Body of pancreas (tissue), 4 donors: ENCODE results near the gene SPOCK2. TPM values are rescaled to one million over a fixed set of nuclear protein-coding genes. Genes with fewer than 3 reads are reported as not detected.

Source experiments
- ATAC-seq: fragments of 150-250 bp; one replicate; pipeline ENCODE4 v1.9.1; 2016
- DNase-seq, 4 donors: peaks; one replicate each; pipeline ENCODE4 v3.0.0-alpha.2; 2019
- H3K27ac ChIP-seq, 4 donors: fragments of 200-600 bp; sonication (generic); 1 replicate in 3 of 4; 2 replicates in 1 of 4; pipeline versions ENCODE4 v1.5.1 to v1.6.1; 2016 to 2019; ENCODE audit warnings: mild to moderate bottlenecking in 1 of 4, mixed read lengths in 1 of 4, moderate library complexity in 1 of 4
- H3K27me3 ChIP-seq, 2 donors: fragments of 200-600 bp; sonication (generic); one replicate each; pipeline ENCODE4 v1.6.0; 2016; ENCODE audit warnings: mild to moderate bottlenecking in 1 of 2
- H3K36me3 ChIP-seq, 2 donors: fragments of 200-600 bp; sonication (generic); replicated peaks in 1 of 2; 2 replicates each; pipeline ENCODE4 v1.5.1; 2016; ENCODE audit warnings: low read depth in 2 of 2; ENCODE audit not compliant: insufficient read depth in 1 of 2
- H3K4me1 ChIP-seq: fragments of 200-600 bp; sonication (generic); one replicate; pipeline ENCODE4 v1.6.0; 2016
- H3K4me3 ChIP-seq, 2 donors: fragments of 200-600 bp; sonication (generic); 1 replicate in 1 of 2; 2 replicates in 1 of 2; pipeline ENCODE4 v1.5.1; 2016 to 2019
- H3K9me3 ChIP-seq, 3 donors: fragments of 200-600 bp; sonication (generic); 1 replicate in 2 of 3; 2 replicates in 1 of 3; pipeline ENCODE4 v1.5.1; 2016
- CTCF ChIP-seq, 7 experiments: fragments of 450-650 bp in 4 of 7; fragments of 200-600 bp in 3 of 7; sonication (generic) in 3 of 7; IDR thresholded peaks; one replicate each; pipeline ENCODE4 v1.5.1; 2016 to 2019; ENCODE audit warnings: antibody characterized with exemption in 7 of 7
- POLR2A ChIP-seq, 3 donors: fragments of 450-650 bp; IDR thresholded peaks; one replicate each; pipeline ENCODE4 v1.6.1; 2016; ENCODE audit warnings: antibody characterized with exemption in 3 of 3, mild to moderate bottlenecking in 2 of 3
- WGBS, 2 donors: methylation state at CpG; one replicate each; pipeline ENCODE4 v1.1.5; 2017; 5-methylcytosine and 5-hydroxymethylcytosine counted together
- intact Hi-C: fragments of 100-400 bp; cut with DNase I; formaldehyde crosslinking; loops from one replicate; pipeline ENCODE4 v1.15.1; 2023
- total RNA-seq, 2 donors: library from RNA; depleted of rRNA; stranded (reverse); fragments of >200 nt; gene quantifications; one replicate each; pipeline ENCODE4 v1.1.0, GENCODE V29; 2016

Gene SPOCK2
- total RNA-seq, 2 donors from 2014 or later: 2.0 to 7.3 TPM

- Histone ChIP-seq H3K9me3 (no peaks in the 10 kb centered on the region), H3K27ac (no peak overlapping the region), H3K4me3 (no peak overlapping the region), H3K4me1 (no peaks in the 10 kb centered on the region), H3K36me3 (no peaks in the 10 kb centered on the region), H3K27me3 (no peaks in the 10 kb centered on the region)
- 88 to 100% methylated on average over 2 of the region's 2 CpGs for WGBS, 2 donors
- DNase-seq: no peak
- ATAC-seq: no peak
- TF ChIP-seq POLR2A (IDR thresholded peaks at IDR 0.05): no peak
- TF ChIP-seq CTCF (IDR thresholded peaks at IDR 0.05): no peak
- intact Hi-C loops: no loop called here
Observed at GRCh38 chr10:72116372-72116771, 28.0 kb upstream of the SPOCK2 start.

- DNase-seq (no peak), ATAC-seq (no peak)
- H3K27me3 ChIP-seq: no peaks in the 10 kb centered on the region
- H3K36me3 ChIP-seq: no peaks in the 10 kb centered on the region
- H3K4me1 ChIP-seq: no peaks in the 10 kb centered on the region
- 77 to 88% methylated on average over 2 of the region's 2 CpGs for WGBS, 2 donors
- no peak overlapping the region for H3K4me3 ChIP-seq
- H3K9me3 ChIP-seq: no peaks in the 10 kb centered on the region
- TF ChIP-seq CTCF (IDR thresholded peaks at IDR 0.05) (no peak), POLR2A (IDR thresholded peaks at IDR 0.05) (no peak)
- intact Hi-C loops: no loop called here
- H3K27ac ChIP-seq: no peak overlapping the region
Observed at GRCh38 chr10:72114706-72115450, 26.5 kb upstream of the SPOCK2 start.

GRCh38 chr10:72110673-72111401, 22.5 kb upstream of the SPOCK2 start:
- intact Hi-C loops: no loop called here
- H3K9me3 ChIP-seq: no peaks in the 10 kb centered on the region
- H3K36me3 ChIP-seq: no peaks in the 10 kb centered on the region
- no peak for TF ChIP-seq CTCF (IDR thresholded peaks at IDR 0.05)
- TF ChIP-seq POLR2A (IDR thresholded peaks at IDR 0.05): no peak
- no peak overlapping the region for H3K27ac ChIP-seq
- DNase-seq (no peak), ATAC-seq (no peak)
- no peak overlapping the region for H3K4me3 ChIP-seq
- H3K4me1 ChIP-seq: no peaks in the 10 kb centered on the region
- 93 to 100% methylated on average over 11 of the region's 11 CpGs for WGBS, 2 donors
- no peaks in the 10 kb centered on the region for H3K27me3 ChIP-seq

GRCh38 chr10:72109636-72110157, 21.3 kb upstream of the SPOCK2 start:
- ATAC-seq (no peak), DNase-seq (no peak)
- Histone ChIP-seq H3K4me3 (no peak overlapping the region), H3K27me3 (no peaks in the 10 kb centered on the region), H3K4me1 (no peaks in the 10 kb centered on the region), H3K36me3 (no peaks in the 10 kb centered on the region), H3K9me3 (no peaks in the 10 kb centered on the region), H3K27ac (no peak overlapping the region)
- intact Hi-C loops: no loop called here
- WGBS, 2 donors: 86 to 96% methylated on average over 8 of the region's 8 CpGs
- TF ChIP-seq POLR2A (IDR thresholded peaks at IDR 0.05) (no peak), CTCF (IDR thresholded peaks at IDR 0.05) (no peak)
